Measurements from ENCODE around the gene KCNC2.

The KCNC2 gene

GRCh38 chr12:75058228-75058627, 151.4 kb downstream of the KCNC2 start:
- no peak for DNase-seq (ENCODE audit: low spot score)

DNA sequence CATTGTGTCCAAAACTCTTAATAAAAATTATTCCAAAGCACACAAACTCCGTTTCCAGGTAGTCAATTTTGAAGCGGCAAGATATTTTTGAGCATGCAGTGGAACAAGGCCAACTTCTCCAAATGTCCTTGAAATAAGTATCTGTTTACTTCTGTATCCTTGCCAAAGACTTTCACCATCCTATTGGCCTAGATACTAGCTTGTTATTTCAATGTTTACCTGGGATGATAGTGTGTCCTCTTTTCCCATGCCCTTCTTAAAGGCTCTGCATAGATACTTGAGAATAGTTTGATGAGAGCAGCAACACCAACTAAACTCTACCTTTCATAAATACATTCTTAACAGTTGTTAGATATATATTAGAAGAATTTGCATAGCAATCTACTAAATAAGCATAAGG, 160.9 kb downstream of the KCNC2 start:
- no peak for DNase-seq (ENCODE audit: low spot score)

DNA sequence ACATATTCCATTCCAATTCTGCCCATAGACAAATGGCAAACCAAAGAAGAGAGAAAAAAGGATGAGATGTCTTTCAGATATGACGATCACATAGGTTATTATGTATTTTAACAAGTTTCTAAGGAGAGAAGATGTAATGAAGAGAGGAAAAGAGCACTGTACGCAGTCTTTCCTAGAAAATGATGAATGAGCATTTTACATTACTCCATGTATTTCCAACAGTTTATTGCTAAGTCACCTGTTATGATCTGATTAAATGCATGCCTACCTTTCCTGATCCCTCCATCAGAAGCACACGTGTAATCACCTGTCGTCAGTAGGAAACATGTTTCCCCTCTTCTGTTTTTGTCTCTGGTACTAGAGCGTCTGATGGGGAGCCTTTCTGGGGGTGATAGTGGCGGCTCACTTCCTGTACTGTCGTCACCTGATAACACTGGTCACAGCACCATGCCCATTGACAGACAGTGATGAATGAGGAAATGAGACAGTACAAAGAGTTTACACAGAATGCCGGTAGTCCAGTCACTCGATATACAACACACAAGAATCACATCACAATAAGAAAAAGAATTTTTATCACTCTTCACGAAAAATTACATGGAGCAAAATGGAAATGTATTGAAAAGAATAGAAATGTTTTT, 161.6 kb downstream of the KCNC2 start:
- DNase-seq (ENCODE audit: low spot score) = no peak

DNA sequence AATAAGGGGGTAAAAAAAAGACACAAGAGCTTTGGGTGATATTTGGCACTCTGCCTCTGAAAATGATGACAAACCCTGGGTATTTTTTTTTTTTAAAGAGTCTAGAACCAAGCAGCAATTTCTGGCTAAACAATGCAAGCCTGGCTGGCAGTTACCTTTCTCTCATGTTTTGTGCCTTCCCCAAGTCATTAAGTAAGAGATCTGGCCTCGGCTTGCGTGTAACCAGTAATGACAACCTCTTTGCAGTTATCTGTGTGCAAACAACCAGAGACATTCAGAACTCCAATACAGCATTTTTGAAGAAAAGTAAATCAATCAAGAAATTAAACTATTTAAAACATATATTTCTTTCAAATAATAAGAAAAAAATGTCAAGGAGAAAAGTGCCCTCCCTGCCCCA, 167.5 kb downstream of the KCNC2 start:
- no peak for DNase-seq (ENCODE audit: low spot score)

DNA sequence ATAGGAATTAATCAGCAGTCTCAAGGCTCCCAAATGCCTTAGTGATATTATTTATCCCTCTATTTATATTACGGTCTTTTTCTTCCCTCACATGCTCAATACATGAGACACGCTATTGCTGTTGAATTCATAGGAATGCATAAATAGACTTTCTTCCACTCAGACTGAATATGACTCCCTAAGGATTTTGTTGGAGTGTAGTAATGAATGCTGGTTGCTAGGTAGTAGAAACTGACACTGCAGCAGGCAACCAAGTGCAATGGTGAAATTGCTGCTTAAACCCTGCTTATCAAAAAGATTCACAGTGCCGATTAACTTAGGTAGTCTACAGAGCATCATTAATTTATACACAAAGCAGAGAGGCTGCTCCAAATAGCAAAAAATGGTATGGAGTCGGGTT, 168.2 kb downstream of the KCNC2 start:
- DNase-seq (ENCODE audit: low spot score) = no peak

GRCh38 chr12:75020068-75020557, 189.5 kb downstream of the KCNC2 start:
- DNase-seq (ENCODE audit: low spot score) = no peak

DNA sequence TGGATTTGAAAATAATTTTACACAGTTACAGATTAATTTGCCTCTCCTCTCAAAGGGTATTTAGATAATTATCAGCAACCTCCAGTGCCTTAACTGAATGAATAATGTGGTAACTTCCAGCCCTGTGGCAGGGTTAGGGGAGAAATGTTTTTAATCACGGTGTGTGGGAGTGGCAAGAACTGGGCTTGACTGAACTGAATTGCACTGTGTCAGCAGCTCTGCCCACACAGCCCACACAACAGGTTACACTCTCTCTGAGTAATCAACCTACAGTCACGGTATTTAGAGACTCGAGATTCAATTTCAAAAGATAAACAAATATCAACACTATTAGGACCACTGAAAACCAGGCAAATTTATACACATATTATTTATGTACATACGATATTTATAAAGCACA, 198.5 kb downstream of the KCNC2 start:
- DNase-seq (ENCODE audit: low spot score) = no peak

DNA sequence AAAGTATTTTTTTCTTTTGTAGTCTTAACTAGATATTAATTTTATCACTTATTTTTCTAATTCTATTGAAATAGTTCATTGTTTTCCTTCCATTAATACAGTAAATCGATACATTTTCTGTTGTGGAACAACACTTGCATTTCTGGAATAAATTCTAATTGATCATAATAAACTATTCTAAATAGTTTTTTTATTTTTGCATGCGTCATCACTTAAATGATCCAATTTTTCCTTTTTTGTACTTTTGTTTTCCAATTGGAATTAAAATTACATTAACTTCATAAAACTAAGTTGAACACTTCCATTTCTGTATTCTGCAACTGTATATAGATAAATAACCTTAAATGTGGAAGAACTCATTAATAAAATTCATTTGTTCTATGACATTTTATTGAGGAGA, 202.5 kb downstream of the KCNC2 start:
- DNase-seq (ENCODE audit: low spot score) = no peak

GRCh38 chr12:75000120-75000519, 209.5 kb downstream of the KCNC2 start:
- DNase-seq (ENCODE audit: low spot score) = no peak

GRCh38 chr12:74999474-74999873, 210.2 kb downstream of the KCNC2 start:
- DNase-seq (ENCODE audit: low spot score) = no peak

Data from AG20443 (cell line).